HPDE6-E6E7 (cell line): ENCODE data around the gene PLXNA4.

ENCODE experiments used
- DNase-seq: peaks from one replicate; pipeline ENCODE4 v3.0.0; 2011; ENCODE audit warnings: missing footprints; ENCODE audit errors: extremely low spot score

PLXNA4 gene

DNA sequence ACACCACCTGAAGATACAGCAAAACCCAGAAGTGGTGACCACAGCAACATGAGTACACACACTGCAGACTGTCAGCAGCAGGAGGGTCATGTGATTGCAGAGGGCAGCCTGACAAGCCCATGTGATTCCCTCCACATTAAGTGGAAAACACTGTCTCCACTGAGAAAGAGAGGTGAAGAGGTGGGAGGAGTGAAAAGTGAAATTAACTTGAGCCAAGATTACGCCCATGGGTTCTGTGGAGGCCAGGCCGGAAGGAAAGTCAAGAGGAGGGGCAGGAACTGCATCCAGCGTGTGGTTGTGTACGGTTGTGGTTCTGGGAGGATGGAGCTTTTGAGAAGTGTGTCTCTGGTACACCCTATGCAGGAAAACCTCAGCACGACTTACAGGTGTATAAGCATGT is 138.5 kb downstream of the PLXNA4 start:
- DNase-seq = no peak

DNA sequence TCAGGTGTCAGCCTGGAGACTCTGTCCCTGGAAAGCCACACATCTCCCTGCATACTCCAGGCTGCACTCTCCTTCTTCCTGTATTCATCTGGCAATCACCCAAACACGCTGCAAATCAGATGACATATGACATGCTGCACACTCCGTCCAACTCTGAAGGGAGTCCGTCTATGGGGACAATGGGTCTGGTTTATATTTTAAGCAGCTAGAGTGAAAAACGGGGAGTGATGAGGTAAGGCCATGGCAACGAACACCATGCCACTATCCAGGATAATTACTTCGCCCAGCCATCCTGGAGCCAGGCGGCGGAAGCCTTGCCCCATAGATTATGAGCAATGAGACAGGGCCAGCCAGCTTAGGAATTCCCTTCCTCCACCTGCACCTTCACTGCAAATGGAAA is 140.1 kb downstream of the PLXNA4 start:
- no peak for DNase-seq

DNA sequence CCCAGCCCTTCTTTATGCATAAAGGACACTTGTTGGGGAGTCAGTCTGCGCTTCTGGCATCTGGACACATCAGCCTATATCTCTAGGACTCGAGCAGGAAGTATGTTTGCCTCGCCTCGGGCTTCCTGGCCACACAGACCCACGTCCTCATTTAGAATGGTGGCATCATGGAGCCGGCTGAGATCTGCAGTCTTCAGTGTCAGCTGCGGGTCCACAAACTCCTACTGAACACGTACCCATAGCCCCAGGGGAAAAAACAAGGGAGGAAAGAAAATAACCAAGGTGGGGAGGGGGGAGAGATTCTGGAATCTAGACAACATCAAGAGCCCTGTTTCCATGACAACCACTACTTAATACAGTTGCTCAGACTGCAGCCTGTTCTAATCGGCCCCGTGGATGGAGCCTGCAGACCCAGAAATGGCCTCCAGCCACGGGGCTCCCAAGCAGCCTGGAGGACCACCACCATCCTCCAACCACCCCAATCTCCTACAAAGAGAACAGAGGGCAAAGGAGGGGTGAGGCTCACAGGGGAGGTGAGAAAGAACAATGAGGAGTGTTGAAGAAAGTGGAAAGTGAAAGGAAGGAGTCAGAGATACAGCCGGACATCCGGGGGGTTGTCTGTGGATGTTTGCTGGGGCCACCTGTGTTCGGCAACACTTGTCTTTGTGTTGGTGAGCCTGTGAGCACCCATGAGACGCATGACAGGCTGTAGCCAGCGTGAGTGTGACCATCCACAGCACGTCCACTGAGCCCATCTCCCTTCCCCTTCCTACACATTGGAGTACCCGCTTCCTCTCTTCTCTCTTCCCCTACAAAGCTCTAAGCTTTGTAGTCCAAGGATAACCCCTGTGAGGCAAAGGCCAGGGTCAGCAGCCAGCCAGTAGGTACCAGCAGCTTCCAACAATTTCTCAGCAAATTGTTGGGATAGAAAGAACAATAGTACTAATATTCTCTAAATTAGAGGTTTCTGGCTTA is 141.0 kb downstream of the PLXNA4 start:
- DNase-seq = no peak

DNA sequence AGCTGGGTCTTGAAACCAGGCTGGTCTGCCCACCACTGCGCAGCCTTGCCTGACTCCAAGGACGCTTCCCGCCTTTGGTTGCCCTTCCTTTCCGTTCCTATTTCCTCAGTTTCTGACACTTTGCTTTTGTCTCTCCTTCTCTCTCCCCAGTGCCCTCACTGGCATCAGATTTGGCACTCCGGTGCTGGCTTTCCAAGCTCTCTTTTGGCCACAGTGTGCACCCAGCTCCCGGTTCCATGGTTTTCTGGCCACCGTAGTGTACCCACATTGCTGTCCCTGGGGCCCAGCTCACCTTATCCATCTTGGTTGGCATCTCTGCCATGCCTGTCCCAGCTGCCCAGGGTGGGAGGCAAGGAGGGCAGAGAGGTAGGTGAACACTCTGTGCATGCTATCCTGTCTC is 142.2 kb downstream of the PLXNA4 start:
- no peak for DNase-seq

DNA sequence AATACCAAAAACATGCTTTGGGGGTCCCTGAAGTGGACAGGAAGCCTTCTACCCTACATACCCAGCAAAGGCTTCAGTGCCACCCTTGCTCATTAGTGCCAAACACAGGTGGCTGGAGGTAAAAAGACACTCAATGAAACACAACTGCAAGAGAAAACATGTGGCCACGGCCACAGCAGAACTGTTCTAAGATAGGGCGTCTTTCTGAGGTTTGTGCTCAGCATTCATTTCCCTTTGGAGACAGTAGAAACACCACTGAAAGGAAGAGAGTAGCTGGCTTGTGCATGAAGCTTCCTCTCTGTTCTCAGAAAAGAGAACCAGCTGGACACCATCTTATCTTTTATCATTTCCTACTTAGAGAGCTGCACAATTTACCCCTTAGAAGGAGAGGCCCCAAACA is 143.0 kb downstream of the PLXNA4 start:
- DNase-seq = no peak

DNA sequence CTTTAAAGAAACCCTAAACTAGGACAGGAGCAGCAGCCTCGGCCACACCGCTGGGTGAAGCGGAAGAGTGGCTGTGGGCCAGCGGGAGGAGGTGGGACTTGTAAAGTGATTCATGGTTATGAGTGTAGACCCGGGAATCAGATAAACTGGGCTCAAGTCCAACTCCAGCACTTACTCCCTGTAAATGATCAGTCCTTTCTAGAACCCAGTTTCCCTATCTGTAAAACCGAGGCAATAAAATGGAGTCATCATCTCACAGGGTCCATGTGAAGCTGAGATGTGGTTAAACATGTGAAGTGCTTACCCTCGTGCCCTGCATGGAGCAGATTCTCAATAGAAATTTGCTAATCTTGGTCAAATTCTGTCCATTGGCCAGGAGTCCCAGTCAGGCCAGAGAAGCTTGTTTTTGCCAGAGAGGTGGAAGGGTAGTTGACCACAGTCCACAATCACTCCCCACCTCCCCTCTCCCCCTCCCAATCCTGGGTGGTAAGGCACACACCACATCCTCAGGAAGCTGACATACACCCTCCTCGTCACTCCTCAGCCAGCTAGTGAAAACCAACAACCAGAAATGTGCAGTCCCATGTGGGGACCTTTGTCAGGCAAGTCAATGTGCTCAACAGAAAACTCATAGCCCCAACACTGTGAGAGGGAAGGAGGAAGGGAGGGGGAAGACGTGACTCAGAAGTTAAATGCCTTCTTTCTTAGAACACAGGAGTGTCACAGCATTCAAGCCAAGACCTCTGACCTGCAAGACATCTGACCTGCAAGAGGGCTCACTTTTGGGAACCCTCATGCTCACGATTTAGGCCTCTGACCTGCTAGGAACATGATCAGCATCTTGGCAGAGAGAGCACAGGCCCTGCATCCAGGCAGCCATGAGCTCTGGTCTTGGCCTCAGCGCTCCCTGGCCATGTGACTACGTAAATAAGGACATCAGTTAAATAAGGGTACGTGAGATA is 145.1 kb downstream of the PLXNA4 start:
- no peak for DNase-seq

DNA sequence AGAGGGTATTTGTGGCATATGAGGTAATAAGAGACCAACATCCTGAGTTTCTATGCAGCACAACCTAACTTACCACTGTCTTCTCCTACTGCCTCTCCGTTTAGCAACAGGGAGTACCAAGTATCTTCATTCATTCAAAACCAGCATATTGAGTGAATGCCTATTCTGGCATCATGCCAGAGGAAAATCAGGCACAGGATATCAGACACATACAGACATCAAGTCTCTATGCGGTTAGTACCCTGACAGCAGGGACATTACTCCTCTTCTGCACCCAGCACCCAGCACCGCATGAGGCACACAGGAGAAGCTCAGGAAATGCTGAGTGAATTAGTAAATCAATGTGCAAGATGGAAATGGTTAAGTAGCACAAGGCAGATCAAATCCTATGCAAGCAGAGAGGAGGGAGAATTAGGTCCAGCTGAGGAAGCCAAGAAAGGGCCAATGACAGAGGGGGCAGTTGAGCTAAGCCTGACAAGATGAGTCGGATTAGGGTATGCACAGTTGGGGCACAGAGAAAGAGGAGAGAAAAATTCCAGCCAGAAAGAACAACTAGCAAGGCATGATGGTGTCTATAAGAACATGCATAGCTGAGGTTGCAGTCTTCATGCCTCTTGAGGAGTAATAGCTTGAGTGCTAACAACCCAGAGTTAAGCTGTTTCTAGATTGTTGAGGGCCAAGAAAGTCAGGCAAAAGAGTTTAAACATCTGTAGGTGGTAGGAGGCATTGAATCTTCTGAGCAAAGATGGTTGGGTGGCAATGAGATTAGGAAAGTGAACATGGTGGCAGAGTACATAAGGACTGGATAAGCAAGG is 146.0 kb downstream of the PLXNA4 start:
- no peak for DNase-seq

DNA sequence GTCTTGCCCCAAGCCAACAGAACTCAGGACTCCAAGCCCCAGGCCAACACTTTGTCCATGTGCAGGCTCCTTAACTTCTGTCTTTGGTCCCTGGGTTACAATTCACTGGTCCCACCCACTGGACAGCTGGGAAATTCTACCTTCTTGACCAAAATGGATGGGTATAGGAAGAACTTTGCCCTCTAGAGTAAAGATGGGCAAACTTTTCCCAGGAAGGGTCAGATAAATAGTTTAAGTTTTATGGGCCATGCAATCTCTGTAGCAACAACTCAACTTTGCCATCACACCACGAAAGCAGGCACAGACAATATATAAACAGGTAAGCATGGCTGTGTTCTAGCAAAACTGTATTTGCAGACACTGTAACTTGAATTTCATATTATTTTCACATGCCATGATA is 147.1 kb downstream of the PLXNA4 start:
- DNase-seq = no peak

DNA sequence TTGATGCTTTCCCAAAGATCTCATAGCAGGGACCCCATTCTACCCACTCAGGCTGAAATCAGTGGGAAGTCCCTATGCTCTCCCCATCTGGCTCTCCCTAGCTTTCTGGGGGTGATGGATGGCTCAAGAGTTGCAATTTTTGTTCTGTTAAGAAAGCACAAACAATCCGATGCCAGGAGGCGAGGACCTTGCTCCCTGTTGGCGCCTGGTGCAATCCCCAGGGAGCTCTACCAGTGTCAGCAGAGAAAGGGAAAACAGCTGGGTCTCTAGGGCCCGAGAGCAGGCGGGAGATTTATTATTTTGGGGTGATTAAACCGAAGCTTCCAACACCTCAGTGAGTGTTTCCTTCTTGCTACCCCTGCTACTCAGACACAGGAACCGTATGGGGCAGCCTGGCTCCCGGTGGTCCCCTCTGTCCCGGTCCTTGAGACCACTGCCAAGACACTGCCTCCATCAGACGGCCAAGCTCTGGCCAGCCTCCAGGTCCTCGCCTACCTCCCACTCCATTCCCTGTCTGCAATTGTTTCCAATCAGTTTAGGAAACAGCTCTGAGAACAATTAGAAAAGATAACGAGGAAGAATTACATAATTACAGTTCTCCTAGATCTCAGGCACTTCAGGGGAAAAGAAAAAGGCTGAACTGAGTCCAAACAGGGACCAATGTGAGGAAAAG is 147.9 kb downstream of the PLXNA4 start:
- DNase-seq = no peak

DNA sequence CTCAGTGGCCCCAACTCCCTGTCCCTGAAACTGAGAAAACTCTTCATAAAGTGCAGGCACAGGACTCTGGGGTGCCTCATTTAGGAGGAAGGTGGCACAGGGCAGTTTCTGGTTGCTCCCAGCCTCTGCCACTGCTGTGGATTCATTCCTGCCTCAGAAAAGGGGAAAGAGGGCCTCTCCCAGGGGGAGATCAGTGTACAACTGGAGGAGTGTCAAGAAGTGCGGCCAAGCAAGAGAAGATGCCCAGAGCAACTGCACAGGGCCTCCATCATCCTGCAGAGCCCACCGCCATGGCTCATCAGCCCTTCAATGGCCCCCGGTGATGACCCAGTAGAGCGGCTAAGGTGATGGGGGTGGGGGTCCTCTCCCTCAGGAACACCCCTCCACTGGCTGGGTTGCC is 150.3 kb downstream of the PLXNA4 start:
- no peak for DNase-seq

DNA sequence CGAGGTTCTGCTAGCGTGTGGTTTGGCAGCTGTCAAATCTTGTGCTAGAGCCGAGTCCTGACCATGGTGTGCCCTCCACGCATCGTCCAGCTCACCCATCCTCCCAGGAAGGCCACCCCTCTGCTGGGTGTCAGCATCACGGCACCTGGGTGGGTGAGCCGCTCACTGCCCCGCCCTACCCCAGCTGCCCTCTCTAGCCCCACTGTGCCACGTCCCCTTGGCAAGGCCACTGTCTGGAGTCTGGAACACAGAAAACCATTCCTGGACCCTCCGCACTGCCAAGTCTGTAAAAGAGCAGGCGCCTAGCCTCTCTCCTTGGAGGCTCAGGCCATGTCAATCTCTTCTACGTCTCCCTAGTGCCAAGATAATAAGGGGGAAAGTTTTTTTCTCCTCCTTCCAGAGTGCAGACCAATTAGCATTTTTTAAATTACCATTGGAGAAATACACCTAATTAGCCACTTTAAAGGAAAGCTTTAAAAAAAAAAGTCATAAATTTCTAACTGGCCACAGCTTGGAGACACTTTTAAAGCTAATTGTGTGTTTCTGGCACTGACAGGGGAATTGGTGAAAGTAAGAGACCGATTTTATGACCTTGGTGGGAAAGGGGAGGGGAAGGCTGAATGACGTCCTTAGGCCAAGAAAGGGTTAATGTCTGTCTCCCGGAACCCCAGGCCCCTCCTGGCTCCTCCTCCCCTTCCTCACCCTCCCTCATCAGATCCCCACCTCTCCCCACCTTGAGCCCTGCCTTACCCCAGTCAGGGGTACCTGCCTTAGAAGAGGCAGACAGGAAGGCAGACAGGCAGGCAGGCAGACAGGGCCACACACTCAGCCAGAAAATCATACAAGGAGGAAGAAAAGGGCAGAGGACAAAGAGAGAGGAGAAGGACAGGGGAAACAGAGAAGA is 151.2 kb downstream of the PLXNA4 start:
- no peak for DNase-seq

DNA sequence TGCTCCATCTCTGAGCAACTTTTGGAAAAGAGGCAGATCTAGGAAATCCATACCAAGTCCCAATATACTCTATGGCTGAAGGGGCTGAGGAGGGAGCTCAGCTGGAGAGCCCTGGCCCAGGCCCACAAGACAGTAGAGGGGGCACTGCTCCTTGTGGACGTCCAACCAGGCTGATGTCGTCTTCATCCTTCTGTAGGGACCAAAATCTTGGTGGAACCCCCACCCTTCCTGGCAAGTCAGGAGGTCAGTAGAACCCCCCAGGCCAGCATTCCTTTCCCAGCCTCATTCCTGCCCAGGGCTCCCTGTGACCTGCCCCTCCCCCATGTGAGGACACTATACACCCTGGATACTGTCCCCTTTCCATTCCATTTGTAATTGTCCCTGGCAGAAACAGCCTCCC is 152.0 kb downstream of the PLXNA4 start:
- no peak for DNase-seq

DNA sequence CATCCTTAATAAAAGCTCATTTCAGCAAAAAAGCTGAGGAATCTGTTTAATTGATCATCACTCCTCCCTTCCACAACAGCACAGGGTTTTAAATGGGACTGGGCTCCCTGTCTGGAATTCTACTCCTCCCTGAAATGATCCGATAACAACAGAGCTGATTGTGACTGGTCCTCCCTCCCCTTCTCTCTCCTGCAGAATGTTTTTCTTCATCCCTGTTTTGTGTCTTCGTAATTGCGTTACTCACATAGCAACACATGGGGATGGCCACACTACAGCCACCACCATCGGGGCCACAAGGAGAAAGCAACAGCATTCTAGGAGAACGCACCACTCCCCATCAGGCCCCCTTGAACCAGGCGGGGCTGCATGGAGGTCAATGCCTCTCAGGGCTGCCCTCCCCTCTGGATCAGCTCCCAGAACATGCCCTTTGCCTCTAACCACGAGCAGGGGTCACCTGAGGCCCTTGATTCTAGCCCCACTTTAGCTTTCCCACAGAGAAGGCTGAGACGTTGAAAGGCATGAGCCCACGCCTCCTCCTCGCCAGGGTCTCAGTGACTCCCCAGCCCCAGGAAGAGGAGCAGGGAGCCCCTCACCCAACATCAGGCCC is 152.6 kb downstream of the PLXNA4 start:
- DNase-seq = no peak

DNA sequence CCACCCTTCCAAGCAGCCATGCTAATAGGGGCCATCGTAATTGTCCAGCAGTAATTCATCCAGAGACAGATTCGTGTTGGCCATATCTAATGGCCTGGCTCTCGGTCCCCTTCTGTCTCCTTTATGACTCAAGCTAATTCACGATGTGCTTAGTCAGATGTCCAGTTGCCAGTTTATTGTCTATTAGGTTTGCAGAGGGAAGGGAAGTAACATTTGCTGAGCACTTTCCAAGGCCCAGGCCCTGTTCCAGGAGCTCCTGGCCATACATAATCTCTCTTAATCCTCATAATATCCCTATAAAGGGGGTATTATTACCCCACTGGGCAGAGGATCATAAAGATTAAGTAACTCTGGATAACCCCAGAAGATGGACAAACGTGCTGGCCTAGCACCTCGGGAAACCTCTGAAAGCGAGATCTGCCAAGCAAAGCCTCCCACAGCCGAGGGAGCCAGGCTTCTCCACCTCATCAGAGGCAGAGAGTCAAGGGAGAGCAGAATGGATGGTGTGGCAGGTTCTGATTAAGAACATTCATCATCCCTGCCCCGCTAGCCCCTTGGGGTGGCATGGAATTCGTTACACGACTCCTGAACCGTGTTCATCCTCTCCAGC is 153.7 kb downstream of the PLXNA4 start:
- DNase-seq = no peak

DNA sequence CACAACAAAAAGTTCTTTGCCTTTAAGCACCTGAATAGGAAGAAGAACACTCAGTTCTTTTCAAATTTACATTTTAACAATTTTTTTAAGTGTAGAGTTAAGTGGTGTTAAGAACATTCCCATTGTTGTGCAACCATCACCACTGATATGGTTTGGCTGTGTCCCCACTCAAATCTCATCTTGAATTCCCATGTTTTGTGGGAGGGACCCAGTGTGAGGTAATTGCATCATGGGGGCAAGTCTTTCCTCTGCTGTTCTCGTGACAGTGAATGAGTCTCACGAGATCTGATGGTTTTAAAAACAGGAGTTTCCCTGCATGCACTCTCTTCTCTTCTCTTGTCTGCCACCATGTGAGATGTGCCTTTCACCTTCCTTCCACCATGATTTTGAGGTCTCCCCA is 155.7 kb downstream of the PLXNA4 start:
- DNase-seq = no peak

DNA sequence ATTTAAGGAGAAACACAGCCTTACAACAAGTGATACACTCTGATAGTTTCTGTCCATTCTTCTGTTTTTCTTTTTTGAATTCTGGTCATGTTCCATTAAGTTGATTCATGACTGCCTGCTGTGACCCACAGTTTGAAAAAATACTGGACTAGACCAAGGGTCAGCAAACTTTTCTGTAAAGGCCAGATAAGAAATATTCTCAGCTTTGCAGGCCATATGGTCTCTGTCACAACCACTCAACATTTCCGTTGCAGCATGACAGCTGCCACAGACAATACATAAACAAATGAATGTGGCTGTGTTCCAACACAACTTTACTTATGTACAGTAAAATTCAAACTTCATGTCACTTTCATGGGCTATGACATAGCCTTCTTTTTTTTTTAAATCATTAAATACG is 156.7 kb downstream of the PLXNA4 start:
- DNase-seq = no peak

DNA sequence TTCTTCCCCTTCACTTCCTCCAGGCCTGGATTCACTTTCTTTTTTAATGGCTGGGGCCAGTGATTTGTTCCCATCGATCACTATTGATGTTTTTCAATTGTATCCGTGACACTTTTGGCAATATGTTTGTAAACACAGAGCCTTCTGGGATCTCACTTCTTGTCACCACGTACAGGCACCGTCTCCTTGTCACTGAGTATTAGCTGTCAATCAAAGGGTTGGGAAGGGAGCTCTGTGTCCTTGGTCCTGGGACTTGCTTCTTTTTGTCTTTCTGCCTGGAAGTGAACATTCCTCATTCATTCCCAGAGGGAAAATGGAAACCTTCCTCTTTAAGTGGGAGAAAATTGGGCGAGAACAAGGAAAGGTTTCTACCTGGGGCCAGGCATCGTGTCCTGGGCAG is 157.4 kb downstream of the PLXNA4 start:
- no peak for DNase-seq

DNA sequence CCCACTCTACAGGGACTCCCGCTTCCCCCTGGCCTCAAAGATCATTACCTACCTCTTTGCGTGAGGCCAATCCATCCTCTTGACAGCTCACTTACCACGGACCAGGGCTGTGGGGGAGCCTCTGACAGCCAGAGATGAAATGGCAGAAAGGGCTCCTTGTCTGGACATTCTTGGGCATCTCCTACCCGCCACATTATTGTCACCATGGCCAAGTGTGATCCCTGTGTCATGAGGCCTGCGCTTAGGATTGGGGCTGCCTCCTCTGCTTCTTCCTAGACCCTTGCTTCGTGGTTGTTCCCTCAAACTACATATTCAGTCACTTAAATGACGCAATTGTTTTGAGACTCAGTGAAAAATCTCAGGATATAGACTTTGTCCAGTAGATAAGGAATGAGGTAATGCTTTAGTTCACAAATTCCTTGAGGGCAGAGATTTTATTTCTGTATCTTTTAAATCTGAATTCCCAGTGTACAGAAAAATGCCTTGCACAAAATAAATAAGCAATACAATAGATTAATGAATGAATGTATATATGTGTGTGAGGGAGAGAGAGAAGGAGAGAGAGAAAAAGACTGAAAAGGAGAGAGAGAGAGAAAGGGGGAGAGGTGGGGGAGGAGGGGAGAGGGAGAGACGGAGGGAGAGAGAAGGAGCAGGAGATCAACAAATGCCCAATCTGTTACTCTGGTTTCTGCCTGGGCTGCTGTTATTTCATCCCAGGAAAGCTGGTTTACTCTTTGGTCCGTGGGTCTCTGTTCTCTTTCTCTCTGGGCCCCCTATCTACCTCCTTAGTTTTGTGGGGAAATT is 159.0 kb downstream of the PLXNA4 start:
- DNase-seq = no peak
